Activated T-helper 1 cell treated with anti-CD3 and anti-CD28 coated beads, Interleukin-12 subunit alpha, Interleukin-12 subunit beta, Interleukin-2, Interleukin-4 antibody, amounts not matched to agents 30 ng/mL and 10 ng/mL and 1 ng/mL, durations not matched to agents 14 hours and 24 hours and 36 hours (primary cell): ENCODE data around the gene NCAPG2. TPM values are rescaled to one million over a fixed set of nuclear protein-coding genes. Genes with fewer than 3 reads are reported as not detected.

Experiments
- DNase-seq: peaks from one replicate; pipeline ENCODE4 v3.0.0; 2021; ENCODE audit warnings: low spot score
- H3K27ac Mint-ChIP-seq: one replicate; pipeline ENCODE4 v1.8.0; 2021; ENCODE audit warnings: mild to moderate bottlenecking, mixed read lengths
- H3K27me3 Mint-ChIP-seq: one replicate; pipeline ENCODE4 v1.8.0; 2022; ENCODE audit warnings: mild to moderate bottlenecking, moderate library complexity, mixed read lengths; ENCODE audit not compliant: insufficient read depth
- H3K36me3 Mint-ChIP-seq: one replicate; pipeline ENCODE4 v1.8.0; 2021; ENCODE audit warnings: low read depth, mixed read lengths
- H3K4me1 Mint-ChIP-seq: one replicate; pipeline ENCODE4 v1.8.0; 2021; ENCODE audit warnings: low read depth, mixed read lengths
- H3K4me3 Mint-ChIP-seq: one replicate; pipeline ENCODE4 v1.8.0; 2021; ENCODE audit warnings: mild to moderate bottlenecking, moderate library complexity, mixed read lengths
- H3K9me3 Mint-ChIP-seq: one replicate; pipeline ENCODE4 v1.8.0; 2021; ENCODE audit warnings: mixed read lengths
- intact Hi-C: fragments of 100-400 bp; cut with micrococcal nuclease; formaldehyde crosslinking; loops from one replicate; pipeline ENCODE4 v1.15.1; 2024
- total RNA-seq: library from RNA; stranded (reverse); gene quantifications from 2 replicates; pipeline ENCODE4 v1.2.3, GENCODE V29; 2022

NCAPG2 gene, protein sequence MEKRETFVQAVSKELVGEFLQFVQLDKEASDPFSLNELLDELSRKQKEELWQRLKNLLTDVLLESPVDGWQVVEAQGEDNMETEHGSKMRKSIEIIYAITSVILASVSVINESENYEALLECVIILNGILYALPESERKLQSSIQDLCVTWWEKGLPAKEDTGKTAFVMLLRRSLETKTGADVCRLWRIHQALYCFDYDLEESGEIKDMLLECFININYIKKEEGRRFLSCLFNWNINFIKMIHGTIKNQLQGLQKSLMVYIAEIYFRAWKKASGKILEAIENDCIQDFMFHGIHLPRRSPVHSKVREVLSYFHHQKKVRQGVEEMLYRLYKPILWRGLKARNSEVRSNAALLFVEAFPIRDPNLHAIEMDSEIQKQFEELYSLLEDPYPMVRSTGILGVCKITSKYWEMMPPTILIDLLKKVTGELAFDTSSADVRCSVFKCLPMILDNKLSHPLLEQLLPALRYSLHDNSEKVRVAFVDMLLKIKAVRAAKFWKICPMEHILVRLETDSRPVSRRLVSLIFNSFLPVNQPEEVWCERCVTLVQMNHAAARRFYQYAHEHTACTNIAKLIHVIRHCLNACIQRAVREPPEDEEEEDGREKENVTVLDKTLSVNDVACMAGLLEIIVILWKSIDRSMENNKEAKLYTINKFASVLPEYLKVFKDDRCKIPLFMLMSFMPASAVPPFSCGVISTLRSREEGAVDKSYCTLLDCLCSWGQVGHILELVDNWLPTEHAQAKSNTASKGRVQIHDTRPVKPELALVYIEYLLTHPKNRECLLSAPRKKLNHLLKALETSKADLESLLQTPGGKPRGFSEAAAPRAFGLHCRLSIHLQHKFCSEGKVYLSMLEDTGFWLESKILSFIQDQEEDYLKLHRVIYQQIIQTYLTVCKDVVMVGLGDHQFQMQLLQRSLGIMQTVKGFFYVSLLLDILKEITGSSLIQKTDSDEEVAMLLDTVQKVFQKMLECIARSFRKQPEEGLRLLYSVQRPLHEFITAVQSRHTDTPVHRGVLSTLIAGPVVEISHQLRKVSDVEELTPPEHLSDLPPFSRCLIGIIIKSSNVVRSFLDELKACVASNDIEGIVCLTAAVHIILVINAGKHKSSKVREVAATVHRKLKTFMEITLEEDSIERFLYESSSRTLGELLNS
- total RNA-seq: 76.5 and 86.9 TPM in 2 replicates

DNA sequence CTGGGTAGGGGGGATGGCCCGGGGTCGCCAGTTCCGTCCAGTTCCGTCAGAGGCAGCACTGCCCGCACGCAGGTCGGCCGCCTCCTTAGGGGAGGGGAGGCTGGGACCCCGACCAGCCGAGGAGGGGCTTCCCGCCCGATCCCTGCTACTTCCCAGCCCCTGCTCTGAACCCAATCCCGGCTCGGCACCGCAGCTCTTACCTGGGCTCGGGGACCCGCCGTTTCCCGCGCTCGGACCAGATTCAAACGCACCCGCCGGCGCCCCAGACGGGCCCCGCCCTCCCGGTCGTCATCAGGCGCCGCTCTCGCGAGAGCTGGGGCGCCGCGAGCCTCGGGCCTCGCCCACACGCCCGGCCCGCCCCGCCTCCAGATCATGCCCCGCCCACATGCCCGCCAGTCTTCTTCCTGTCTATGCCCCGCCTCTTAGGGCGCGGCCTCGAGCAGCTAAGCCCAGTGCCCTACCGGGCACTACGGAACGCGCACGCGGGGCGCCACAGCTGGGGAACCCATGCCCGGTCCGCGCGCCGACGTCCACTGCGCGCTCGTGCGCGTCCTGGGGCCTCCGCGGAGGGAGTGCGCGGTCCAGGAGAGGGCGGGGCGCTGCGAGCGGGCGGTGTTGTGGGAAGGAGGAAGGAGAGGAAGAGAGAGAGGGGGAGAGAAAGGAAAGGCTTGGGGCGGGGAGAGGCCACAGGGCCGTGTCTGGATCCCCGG is at the start of gene NCAPG2:
Gene NCAPG2 (minus strand): TSS at position 281 of the 710 bp plus-strand sequence. CDS start 2,905 bp downstream, outside the sequence.
- Mint-ChIP-seq H3K4me3 (peak within 1 kb of the TSS; percentile 87), H3K36me3 (peaks cover 19% of the 10 kb centered on the region), H3K4me1 (peaks cover 53% of the 10 kb centered on the region), H3K9me3 (peaks cover 9% of the 10 kb centered on the region), H3K27me3 (peaks cover under 1% of the 10 kb centered on the region), H3K27ac (peak within 1 kb of the TSS; percentile 87)
- intact Hi-C loops: loop anchor here (1.0 to 2.0 kb wide), 6 partner anchors 48 to 492 kb away; partner anchors contain the start of genes DYNC2I1 and ESYT2
- peak; percentile 94 for DNase-seq

DNA sequence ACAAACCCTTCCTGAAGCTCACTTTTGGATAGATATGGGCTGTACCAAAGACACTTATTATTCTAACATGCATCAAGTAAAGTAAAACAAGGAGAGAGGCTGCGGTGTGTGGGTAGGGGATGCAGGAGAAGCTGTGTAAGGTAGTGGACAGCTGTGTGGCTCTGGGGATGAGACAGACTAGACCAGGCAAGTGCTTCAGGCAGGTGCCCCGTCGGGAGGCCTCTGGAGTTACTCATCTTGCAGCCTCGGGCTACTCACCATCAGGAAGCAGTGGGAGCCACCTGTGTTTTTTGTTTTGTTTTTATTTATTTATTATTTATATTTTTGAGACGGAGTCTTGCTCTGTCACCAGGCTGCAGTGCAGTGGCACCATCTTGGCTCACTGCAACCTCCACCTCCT is 49.3 kb upstream of the NCAPG2 start:
- Mint-ChIP-seq H3K36me3 (peaks cover 36% of the 10 kb centered on the region), H3K27me3 (no peaks in the 10 kb centered on the region), H3K27ac (no peak overlapping the region), H3K4me1 (peaks cover 8% of the 10 kb centered on the region), H3K4me3 (no peak overlapping the region), H3K9me3 (no peaks in the 10 kb centered on the region)
- intact Hi-C loops: no loop called here
- no peak for DNase-seq

DNA sequence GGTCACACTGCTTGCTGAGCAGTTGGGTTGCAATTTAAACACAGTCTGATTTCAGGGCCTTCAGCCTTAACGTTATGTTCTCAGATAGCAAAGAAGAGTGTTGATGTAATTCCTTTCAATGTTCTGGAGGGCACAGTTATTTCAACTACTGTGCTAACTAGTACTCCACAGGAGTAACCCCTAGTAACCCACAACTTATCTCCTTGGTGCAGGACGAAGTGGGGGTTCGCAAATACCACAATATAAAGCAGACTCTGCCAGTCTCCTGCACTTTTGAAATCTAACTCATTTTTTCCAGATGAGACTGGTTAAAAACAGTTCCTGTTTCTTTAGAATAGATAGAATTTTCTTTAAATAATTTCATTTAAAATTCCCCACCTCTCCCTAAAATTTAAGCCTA is 47.1 kb upstream of the NCAPG2 start:
- Mint-ChIP-seq H3K4me1 (peaks cover 8% of the 10 kb centered on the region), H3K27me3 (no peaks in the 10 kb centered on the region), H3K36me3 (peaks cover 30% of the 10 kb centered on the region), H3K9me3 (no peaks in the 10 kb centered on the region), H3K27ac (no peak overlapping the region), H3K4me3 (no peak overlapping the region)
- intact Hi-C loops: no loop called here
- no peak for DNase-seq

DNA sequence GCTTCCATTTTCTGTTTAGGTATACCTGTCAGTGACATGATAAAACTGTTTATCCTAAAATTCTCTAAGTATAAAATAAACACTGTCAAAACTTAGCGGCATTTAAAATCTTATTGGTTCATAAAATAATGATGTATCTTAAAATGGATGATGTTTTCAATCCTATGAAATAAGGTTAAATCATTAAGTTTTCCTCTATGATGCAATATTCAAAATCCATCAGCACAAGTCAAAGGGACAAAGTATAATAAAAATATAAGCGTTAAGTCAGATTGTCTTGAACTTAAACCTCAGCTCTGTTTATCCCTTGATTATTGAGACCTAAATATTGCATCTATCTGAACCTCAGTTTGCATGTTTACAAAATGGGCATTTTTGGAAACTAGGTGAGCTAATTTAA is 46.6 kb upstream of the NCAPG2 start:
- intact Hi-C loops: no loop called here
- Mint-ChIP-seq H3K27ac (no peak overlapping the region), H3K9me3 (no peaks in the 10 kb centered on the region), H3K36me3 (peaks cover 30% of the 10 kb centered on the region), H3K4me1 (peaks cover 8% of the 10 kb centered on the region), H3K27me3 (no peaks in the 10 kb centered on the region), H3K4me3 (no peak overlapping the region)
- no peak for DNase-seq

DNA sequence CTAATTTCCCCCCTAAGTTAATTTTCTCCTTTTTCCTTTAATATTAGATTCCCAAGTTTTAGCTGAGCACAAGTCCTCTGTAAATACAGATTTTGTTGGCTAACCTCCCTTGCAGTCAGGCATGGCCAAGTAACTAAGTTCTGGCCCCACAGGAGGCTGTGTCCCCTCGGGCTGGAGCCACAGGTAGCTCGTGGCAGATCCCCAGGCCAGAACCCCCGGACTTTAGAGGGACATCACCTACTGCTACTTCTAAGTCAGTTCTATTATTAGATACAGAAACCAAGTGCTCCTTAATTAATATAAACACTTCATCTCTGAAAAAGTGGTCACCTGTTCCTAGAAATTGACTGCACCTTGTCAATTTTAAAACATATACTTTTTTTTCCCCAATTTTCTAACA is 46.1 kb upstream of the NCAPG2 start:
- no peaks in the 10 kb centered on the region for H3K27me3 Mint-ChIP-seq
- intact Hi-C loops: no loop called here
- peaks cover 29% of the 10 kb centered on the region for H3K36me3 Mint-ChIP-seq
- peaks cover 8% of the 10 kb centered on the region for H3K4me1 Mint-ChIP-seq
- no peak overlapping the region for H3K4me3 Mint-ChIP-seq
- no peak overlapping the region for H3K27ac Mint-ChIP-seq
- no peaks in the 10 kb centered on the region for H3K9me3 Mint-ChIP-seq
- no peak for DNase-seq

DNA sequence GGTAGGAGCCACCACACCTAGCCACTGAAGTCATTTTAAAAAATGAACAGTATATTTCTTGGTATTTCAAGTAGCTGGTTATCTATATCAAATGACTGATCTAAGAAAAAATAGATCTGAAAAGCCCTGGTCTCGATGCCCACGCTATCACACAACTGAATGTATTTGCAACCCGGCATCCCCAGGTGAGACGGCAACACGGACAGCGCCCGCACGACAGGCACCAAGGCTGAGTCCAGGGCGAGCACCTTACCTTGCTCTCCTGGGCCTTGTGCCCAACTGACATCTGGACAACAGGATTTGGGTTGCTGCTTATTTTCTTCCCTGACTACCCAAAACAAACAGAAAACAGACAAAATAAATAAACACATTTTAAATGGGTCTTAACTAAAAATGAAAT is 44.8 kb upstream of the NCAPG2 start:
- Mint-ChIP-seq H3K27ac (no peak overlapping the region), H3K9me3 (no peaks in the 10 kb centered on the region), H3K36me3 (peaks cover 25% of the 10 kb centered on the region), H3K4me1 (no peaks in the 10 kb centered on the region), H3K27me3 (no peaks in the 10 kb centered on the region), H3K4me3 (no peak overlapping the region)
- no peak for DNase-seq
- intact Hi-C loops: no loop called here

DNA sequence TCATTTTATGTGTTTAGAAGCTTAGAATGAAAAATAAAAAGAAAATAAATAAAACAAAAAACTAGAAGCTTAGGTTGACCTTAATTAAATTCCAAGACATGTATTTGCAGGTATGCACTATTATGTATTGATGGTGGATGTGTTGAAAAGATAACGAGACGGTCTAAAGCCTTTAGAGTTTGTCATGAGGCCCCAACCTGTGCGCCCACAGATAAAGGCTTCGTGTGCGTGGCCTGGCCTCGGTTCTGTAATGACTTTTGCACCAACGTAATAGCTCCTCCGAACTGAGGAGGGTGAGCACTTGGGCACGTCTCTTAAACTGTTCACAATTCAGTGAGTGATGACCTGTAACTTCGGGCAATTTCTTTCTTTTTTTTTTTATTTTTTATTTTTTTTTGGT is 43.7 kb upstream of the NCAPG2 start:
- Mint-ChIP-seq H3K4me3 (no peak overlapping the region), H3K4me1 (no peaks in the 10 kb centered on the region), H3K36me3 (peaks cover 32% of the 10 kb centered on the region), H3K9me3 (no peaks in the 10 kb centered on the region), H3K27me3 (no peaks in the 10 kb centered on the region), H3K27ac (no peak overlapping the region)
- intact Hi-C loops: no loop called here
- no peak for DNase-seq

DNA sequence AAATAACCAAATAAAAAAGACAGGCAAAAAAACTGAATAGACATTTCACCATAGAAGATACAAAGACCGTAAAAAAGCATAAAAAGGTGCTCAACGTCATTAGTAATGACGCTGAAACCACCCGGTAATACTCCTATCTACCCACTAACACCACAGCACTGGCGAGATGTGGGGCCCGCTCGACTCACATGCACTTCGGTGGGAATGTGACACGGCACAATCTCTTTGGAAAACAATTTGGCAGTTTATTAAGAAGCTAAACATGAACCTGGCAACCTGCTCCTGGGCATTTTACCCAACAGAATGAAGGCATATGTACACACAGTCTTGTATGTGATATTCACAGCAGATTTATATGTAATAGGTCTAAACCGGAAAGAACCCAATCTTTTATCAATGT is 42.8 kb upstream of the NCAPG2 start:
- no peak overlapping the region for H3K4me3 Mint-ChIP-seq
- H3K27ac Mint-ChIP-seq: no peak overlapping the region
- H3K9me3 Mint-ChIP-seq: no peaks in the 10 kb centered on the region
- intact Hi-C loops: no loop called here
- DNase-seq: no peak
- H3K36me3 Mint-ChIP-seq: peaks cover 34% of the 10 kb centered on the region
- no peaks in the 10 kb centered on the region for H3K27me3 Mint-ChIP-seq
- no peaks in the 10 kb centered on the region for H3K4me1 Mint-ChIP-seq

DNA sequence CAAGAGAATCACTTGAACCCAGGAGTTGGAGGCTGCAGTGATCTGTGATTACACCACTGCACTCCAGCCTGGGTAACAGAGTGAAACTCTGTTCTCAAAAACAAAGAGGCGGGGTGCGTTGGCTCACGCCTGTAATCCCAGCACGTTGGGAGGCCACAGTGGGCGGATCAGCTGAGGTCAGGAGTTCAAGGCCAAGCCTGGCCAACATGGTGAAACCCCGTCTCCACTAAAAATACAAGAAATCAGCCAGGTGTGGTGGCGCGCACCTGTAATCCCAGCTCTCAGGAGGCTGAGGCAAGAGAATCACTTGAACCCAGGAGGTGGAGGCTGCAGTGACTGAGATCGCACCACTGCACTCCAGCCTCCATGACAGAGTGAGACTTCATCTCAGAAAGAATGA is 42.4 kb upstream of the NCAPG2 start:
- intact Hi-C loops: no loop called here
- H3K27me3 Mint-ChIP-seq: no peaks in the 10 kb centered on the region
- H3K4me3 Mint-ChIP-seq: no peak overlapping the region
- H3K36me3 Mint-ChIP-seq: peaks cover 36% of the 10 kb centered on the region
- H3K27ac Mint-ChIP-seq: no peak overlapping the region
- DNase-seq: no peak
- H3K9me3 Mint-ChIP-seq: no peaks in the 10 kb centered on the region
- no peaks in the 10 kb centered on the region for H3K4me1 Mint-ChIP-seq

DNA sequence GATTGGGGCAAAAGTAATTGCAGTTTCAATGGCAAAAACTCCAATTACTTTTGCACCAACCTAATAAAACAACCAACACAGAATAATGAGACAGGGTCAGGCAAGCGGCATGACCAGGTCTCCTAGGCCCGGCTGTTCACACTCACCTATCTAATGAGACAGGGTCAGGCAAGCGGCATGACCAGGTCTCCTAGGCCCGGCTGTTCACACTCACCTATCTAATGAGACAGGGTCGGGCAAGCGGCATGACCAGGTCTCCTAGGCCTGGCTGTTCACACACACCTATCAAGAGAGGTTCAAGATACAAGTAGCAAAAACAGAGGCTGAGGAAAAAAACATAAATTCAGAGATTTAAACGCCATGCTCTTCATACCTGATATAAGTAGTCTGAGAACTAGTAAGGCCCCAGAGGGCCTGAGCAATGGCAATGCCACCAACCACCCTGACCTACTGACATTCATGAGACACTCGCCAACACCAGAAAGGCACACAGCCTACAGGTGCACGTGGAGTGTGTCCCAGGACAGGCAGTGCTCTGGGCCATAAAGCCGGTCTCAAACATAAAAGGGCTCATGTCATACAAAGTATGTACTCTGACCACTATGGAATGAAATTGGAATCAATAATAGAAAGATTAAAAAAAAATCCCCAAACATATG is 40.6 kb upstream of the NCAPG2 start:
- no peak overlapping the region for H3K27ac Mint-ChIP-seq
- intact Hi-C loops: no loop called here
- H3K9me3 Mint-ChIP-seq: no peaks in the 10 kb centered on the region
- no peak for DNase-seq
- no peak overlapping the region for H3K4me3 Mint-ChIP-seq
- H3K36me3 Mint-ChIP-seq: peaks cover 44% of the 10 kb centered on the region
- H3K4me1 Mint-ChIP-seq: no peaks in the 10 kb centered on the region
- H3K27me3 Mint-ChIP-seq: no peaks in the 10 kb centered on the region

DNA sequence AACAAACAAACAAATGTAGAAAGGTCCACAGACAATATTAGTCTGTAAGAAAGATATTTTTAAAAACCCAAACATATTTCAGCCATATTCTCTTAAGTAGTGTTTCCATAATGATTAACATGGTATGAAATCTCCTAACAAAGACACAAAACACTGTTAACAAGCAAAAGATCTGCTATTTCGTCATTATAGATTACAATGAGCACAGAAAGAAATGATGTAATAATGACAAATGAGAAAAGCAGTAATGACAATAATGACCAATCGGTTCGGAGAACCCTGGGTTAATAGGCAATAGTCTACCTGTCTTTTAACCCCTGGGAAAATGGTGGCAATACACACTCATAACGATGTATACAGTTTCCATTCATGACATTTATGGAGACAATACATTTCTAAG is 39.5 kb upstream of the NCAPG2 start:
- Mint-ChIP-seq H3K4me1 (no peaks in the 10 kb centered on the region), H3K9me3 (no peaks in the 10 kb centered on the region), H3K27ac (no peak overlapping the region), H3K4me3 (no peak overlapping the region), H3K27me3 (no peaks in the 10 kb centered on the region), H3K36me3 (peaks cover 49% of the 10 kb centered on the region)
- intact Hi-C loops: no loop called here
- DNase-seq: no peak

DNA sequence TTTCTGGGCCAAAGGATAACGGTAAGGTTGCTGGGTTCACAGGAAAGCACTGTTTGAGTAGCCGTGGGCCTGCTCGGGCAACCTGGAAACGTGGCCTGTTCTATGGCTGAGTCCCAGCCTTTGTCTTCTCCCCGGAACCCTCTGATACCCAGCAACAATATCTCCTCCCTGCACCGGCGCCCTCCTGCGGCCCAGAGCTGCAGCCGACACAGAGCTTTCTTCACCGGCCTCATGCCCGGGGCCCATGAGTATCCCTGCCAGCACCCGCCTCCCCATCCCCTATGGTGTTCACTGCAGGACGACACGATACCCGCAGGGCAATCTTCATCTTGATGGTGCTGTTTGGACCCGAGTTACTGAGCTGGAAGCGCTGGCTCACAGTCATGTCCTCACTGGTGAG is 38.6 kb upstream of the NCAPG2 start:
- intact Hi-C loops: no loop called here
- no peak overlapping the region for H3K4me3 Mint-ChIP-seq
- no peaks in the 10 kb centered on the region for H3K9me3 Mint-ChIP-seq
- DNase-seq: no peak
- H3K27ac Mint-ChIP-seq: peak overlapping the region; percentile 55
- peaks cover 57% of the 10 kb centered on the region for H3K36me3 Mint-ChIP-seq
- no peaks in the 10 kb centered on the region for H3K4me1 Mint-ChIP-seq
- H3K27me3 Mint-ChIP-seq: no peaks in the 10 kb centered on the region
